Spleen (tissue), 11 donors: Measurements from ENCODE around the gene MED27. TPM values are rescaled to one million over a fixed set of nuclear protein-coding genes. Genes with fewer than 3 reads are reported as not detected.

Experiments used
- DNase-seq: peaks from one replicate; pipeline ENCODE4 v3.0.0-alpha.2; 2020
- H3K27ac ChIP-seq, 8 donors: fragments of 200-600 bp; sonication (generic) in 7 of 8; 1 replicate in 4 of 8; 2 replicates in 4 of 8; pipeline versions ENCODE4 v1.5.0 to v1.8.0; 2016 to 2021; ENCODE audit warnings: inconsistent platforms in 4 of 8, mild to moderate bottlenecking in 4 of 8, moderate library complexity in 1 of 8
- H3K27me3 ChIP-seq, 7 donors: fragments of 200-600 bp; sonication (generic) in 6 of 7; replicated peaks in 1 of 7; 1 replicate in 4 of 7; 2 replicates in 3 of 7; pipeline versions ENCODE4 v1.5.0 to v1.8.0; 2016 to 2021; ENCODE audit warnings: inconsistent platforms in 3 of 7, mild to moderate bottlenecking in 1 of 7
- H3K36me3 ChIP-seq, 6 donors: fragments of 200-600 bp; sonication (generic) in 5 of 6; 1 replicate in 4 of 6; 2 replicates in 2 of 6; pipeline versions ENCODE4 v1.5.0 to v1.8.0; 2016 to 2021; ENCODE audit warnings: inconsistent platforms in 2 of 6
- H3K4me1 ChIP-seq, 6 donors: fragments of 200-600 bp; sonication (generic) in 5 of 6; 1 replicate in 3 of 6; 2 replicates in 3 of 6; pipeline versions ENCODE4 v1.5.0 to v1.8.0; 2016 to 2021; ENCODE audit warnings: inconsistent platforms in 3 of 6
- H3K4me3 ChIP-seq, 8 donors: fragments of 200-600 bp; sonication (generic) in 7 of 8; 1 replicate in 4 of 8; 2 replicates in 4 of 8; pipeline versions ENCODE4 v1.5.0 to v1.8.0; 2016 to 2021; ENCODE audit warnings: inconsistent platforms in 4 of 8, mild to moderate bottlenecking in 4 of 8, moderate library complexity in 2 of 8
- H3K9me3 ChIP-seq, 8 donors: fragments of 200-600 bp; sonication (generic) in 7 of 8; 1 replicate in 4 of 8; 2 replicates in 4 of 8; pipeline versions ENCODE4 v1.5.0 to v1.8.0; 2016 to 2021; ENCODE audit warnings: inconsistent platforms in 4 of 8
- POLR2A ChIP-seq, 3 donors: fragments of 450-650 bp; IDR thresholded peaks; one replicate each; pipeline ENCODE4 v1.5.1; 2017; ENCODE audit warnings: antibody characterized with exemption in 3 of 3, mild to moderate bottlenecking in 1 of 3
- POLR2AphosphoS5 ChIP-seq, 3 donors: sonication (generic); formaldehyde crosslinking; IDR thresholded peaks; one replicate each; pipeline ENCODE4 v1.5.1; 2017; ENCODE audit warnings: antibody characterized with exemption in 3 of 3
- WGBS, 5 donors: extraction: QIAGEN DNeasy Blood & Tissue Kit in 3 of 5; methylation state at CpG; one replicate each; pipeline versions ENCODE4 v1.1.5 to v1.1.7; 2013 to 2018; 5-methylcytosine and 5-hydroxymethylcytosine counted together
- intact Hi-C: fragments of 100-400 bp; cut with DNase I; formaldehyde crosslinking; loops from one replicate; pipeline ENCODE4 v1.15.0; 2023; ENCODE audit warnings: low total_unique reads
- polyA plus RNA-seq, 3 donors: library from polyadenylated mRNA; stranded (reverse); fragments of 200-250 nt; gene quantifications; one replicate each; pipeline ENCODE4 v1.2.1, GENCODE V29; 2013
- total RNA-seq, 7 donors: library from RNA; depleted of rRNA in 3 of 7; stranded (reverse); fragments of >200 nt in 3 of 7; fragmentation: NEBNext Ultra II Directional in 4 of 7; extraction: Animal tissue kit (Norgen Biotek cat#: 25700) in 4 of 7; gene quantifications; one replicate each; pipeline versions ENCODE4 v1.1.0 to v1.2.1, GENCODE V29; 2016 to 2021
- TF ChIP-seq, protein P1 (sequence below), 11 experiments: fragments of 200-600 bp in 7 of 11; fragments of 450-650 bp in 4 of 11; sonication (generic) in 4 of 11; IDR thresholded peaks in 8 of 11; conservative IDR thresholded peaks in 3 of 11; 1 replicate in 7 of 11; 2 replicates in 4 of 11; pipeline versions ENCODE4 v1.4.0 to v1.8.0; 2016 to 2021; ENCODE audit warnings: antibody characterized with exemption in 11 of 11, inconsistent platforms in 4 of 11, mild to moderate bottlenecking in 1 of 11
- donor health status: healthy with polysubstance abuse.
- donor health status: DM: no; HTN: no; CAD: no; lungs with moderate emphysema.
- donor health status: DM: no; HTN: no; CAD: no.
- donor health status: Bipolar disorder and iron deficiency.
- donor health status: healthy.
- donor health status: DM: no; HTN: no; CAD: no.
- donor health status: DM: yes; HTN: yes; CAD: no.

Gene MED27
- total and polyA plus RNA-seq, 10 donors, result 13.1 to 22.4 (median 16.0) TPM

- no peaks in the 10 kb centered on the region for H3K4me1 ChIP-seq
- no peaks in the 10 kb centered on the region for H3K9me3 ChIP-seq
- intact Hi-C loops, result no loop called here
- no peaks in the 10 kb centered on the region for H3K27me3 ChIP-seq
- 94 to 99% (median 95%) methylated on average over 4 of the region's 4 CpGs for WGBS, 5 donors
- peaks cover 0 to 5% (median 0%) of the 10 kb centered on the region in 6 donors for H3K36me3 ChIP-seq
- H3K4me3 ChIP-seq, result no peak overlapping the region
- no peak for DNase-seq
- TF ChIP-seq POLR2A (IDR thresholded peaks at IDR 0.05) (no peak), POLR2AphosphoS5 (IDR thresholded peaks at IDR 0.05) (no peak)
- TF ChIP-seq, protein P1, sequence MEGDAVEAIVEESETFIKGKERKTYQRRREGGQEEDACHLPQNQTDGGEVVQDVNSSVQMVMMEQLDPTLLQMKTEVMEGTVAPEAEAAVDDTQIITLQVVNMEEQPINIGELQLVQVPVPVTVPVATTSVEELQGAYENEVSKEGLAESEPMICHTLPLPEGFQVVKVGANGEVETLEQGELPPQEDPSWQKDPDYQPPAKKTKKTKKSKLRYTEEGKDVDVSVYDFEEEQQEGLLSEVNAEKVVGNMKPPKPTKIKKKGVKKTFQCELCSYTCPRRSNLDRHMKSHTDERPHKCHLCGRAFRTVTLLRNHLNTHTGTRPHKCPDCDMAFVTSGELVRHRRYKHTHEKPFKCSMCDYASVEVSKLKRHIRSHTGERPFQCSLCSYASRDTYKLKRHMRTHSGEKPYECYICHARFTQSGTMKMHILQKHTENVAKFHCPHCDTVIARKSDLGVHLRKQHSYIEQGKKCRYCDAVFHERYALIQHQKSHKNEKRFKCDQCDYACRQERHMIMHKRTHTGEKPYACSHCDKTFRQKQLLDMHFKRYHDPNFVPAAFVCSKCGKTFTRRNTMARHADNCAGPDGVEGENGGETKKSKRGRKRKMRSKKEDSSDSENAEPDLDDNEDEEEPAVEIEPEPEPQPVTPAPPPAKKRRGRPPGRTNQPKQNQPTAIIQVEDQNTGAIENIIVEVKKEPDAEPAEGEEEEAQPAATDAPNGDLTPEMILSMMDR (IDR thresholded peaks at IDR 0.05 in 8 of 11, conservative IDR thresholded peaks at IDR 0.05 in 3 of 11), result no peak
- H3K27ac ChIP-seq, result no peak overlapping the region
Measured at GRCh38 chr9:131986576-131986975, 93.1 kb downstream of the MED27 start.

GRCh38 chr9:131986089-131986488 lies 93.6 kb downstream of the MED27 start:
- Histone ChIP-seq H3K9me3 (no peaks in the 10 kb centered on the region), H3K36me3 (peaks cover 0 to 5% (median 0%) of the 10 kb centered on the region in 6 donors), H3K4me1 (no peaks in the 10 kb centered on the region), H3K27me3 (no peaks in the 10 kb centered on the region), H3K27ac (no peak overlapping the region), H3K4me3 (no peak overlapping the region)
- no peak for DNase-seq
- intact Hi-C loops, result no loop called here
- 91 to 99% (median 98%) methylated on average over 3 of the region's 3 CpGs for WGBS, 5 donors
- TF ChIP-seq, protein P1 (IDR thresholded peaks at IDR 0.05 in 8 of 11, conservative IDR thresholded peaks at IDR 0.05 in 3 of 11), result no peak
- TF ChIP-seq POLR2A (IDR thresholded peaks at IDR 0.05) (no peak), POLR2AphosphoS5 (IDR thresholded peaks at IDR 0.05) (no peak)

DNA sequence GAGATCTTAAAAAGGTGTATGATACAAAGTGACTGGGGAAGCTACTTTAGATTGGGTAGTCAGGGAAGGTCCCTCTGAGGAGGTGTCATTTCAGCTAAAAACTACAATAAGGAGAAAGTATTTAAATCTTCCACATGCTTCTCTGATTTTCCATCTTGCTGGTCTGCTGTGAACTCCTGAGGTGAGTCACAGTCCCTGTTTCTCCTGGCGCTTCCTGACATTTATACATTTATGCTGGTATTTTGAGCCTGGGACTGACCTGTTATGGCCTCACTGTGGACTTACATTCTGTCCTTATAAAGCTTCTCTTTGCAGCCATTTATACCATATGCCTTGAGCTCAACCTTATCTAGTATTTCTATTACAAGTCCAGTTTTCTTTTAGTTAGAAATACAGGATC lies 95.1 kb downstream of the MED27 start:
- no peak overlapping the region for H3K27ac ChIP-seq
- TF ChIP-seq, protein P1 (IDR thresholded peaks at IDR 0.05 in 8 of 11, conservative IDR thresholded peaks at IDR 0.05 in 3 of 11), result no peak
- TF ChIP-seq POLR2AphosphoS5 (IDR thresholded peaks at IDR 0.05) (no peak), POLR2A (IDR thresholded peaks at IDR 0.05) (no peak)
- no peak for DNase-seq
- H3K4me3 ChIP-seq, result no peak overlapping the region
- no peaks in the 10 kb centered on the region for H3K9me3 ChIP-seq
- peaks cover 0 to 5% (median 0%) of the 10 kb centered on the region in 6 donors for H3K36me3 ChIP-seq
- peaks cover 0 to 5% (median 0%) of the 10 kb centered on the region in 6 donors for H3K4me1 ChIP-seq
- 90 to 100% (median 92%) methylated on average over 1 of the region's 1 CpG for WGBS, 5 donors
- intact Hi-C loops, result no loop called here
- no peaks in the 10 kb centered on the region for H3K27me3 ChIP-seq

DNA sequence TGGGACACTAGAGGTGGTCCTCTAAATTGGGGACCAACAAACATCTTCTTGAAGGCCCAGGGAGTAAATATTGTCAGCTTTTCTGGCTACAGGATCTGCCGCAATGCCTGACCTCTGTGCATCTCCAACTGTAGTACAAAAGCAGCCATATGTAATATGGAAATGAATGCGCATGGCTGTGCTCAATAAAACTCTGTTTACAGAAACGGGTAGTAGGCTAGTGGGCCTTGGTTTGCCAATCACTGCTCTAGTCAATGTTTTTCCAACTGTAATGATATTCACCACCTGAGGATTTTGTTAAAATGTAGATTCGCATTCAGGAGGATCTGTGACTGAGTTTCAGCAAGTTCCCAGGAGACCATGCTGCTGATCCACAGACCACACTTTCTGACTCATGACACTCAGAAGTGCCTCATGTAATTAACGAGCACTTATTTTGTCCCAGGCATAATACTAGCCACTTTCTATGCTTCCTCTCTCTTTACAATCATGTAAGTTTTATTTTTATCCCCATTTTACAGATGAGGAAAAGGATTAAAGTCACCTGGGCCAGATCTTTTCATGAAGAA lies 96.9 kb downstream of the MED27 start:
- Histone ChIP-seq H3K9me3 (no peaks in the 10 kb centered on the region), H3K4me1 (peaks cover 0 to 5% (median 2%) of the 10 kb centered on the region in 6 donors), H3K27me3 (no peaks in the 10 kb centered on the region), H3K27ac (no peak overlapping the region), H3K4me3 (no peak overlapping the region), H3K36me3 (peaks cover 0 to 5% (median 0%) of the 10 kb centered on the region in 6 donors)
- 72 to 81% (median 75%) methylated on average over 5 of the region's 5 CpGs for WGBS, 5 donors
- DNase-seq, result no peak
- intact Hi-C loops, result no loop called here
- TF ChIP-seq POLR2A (IDR thresholded peaks at IDR 0.05), result no peak
- no peak for TF ChIP-seq POLR2AphosphoS5 (IDR thresholded peaks at IDR 0.05)
- TF ChIP-seq, protein P1 (IDR thresholded peaks at IDR 0.05 in 8 of 11, conservative IDR thresholded peaks at IDR 0.05 in 3 of 11), result no peak
